Neutrophil (primary cell): Measurements from ENCODE around the gene IRF2BP2.

Source experiments
- H3K27ac ChIP-seq: fragments of 200-600 bp; sonication (generic); 2 replicates; pipeline ENCODE4 v1.5.1; 2016; ENCODE audit warnings: mild to moderate bottlenecking, moderate library complexity
- H3K27me3 ChIP-seq: fragments of 200-600 bp; sonication (generic); 2 replicates; pipeline ENCODE4 v1.6.0; 2016; ENCODE audit warnings: mild to moderate bottlenecking
- H3K36me3 ChIP-seq: fragments of 200-600 bp; sonication (generic); 2 replicates; pipeline ENCODE4 v1.5.1; 2017
- H3K4me1 ChIP-seq, 2 experiments: fragments of 200-600 bp in 1 of 2; sonication (generic) in 1 of 2; 1 replicate in 1 of 2; 2 replicates in 1 of 2; pipeline versions ENCODE4 v1.5.1 to v1.6.1; 2013 to 2016; ENCODE audit warnings: low read depth in 1 of 2, low read length in 1 of 2, mild to moderate bottlenecking in 1 of 2, moderate library complexity in 1 of 2; ENCODE audit not compliant: control insufficient read depth in 1 of 2, insufficient read depth in 1 of 2
- H3K4me3 ChIP-seq, 2 experiments: fragments of 200-600 bp in 1 of 2; sonication (generic) in 1 of 2; 1 replicate in 1 of 2; 2 replicates in 1 of 2; pipeline ENCODE4 v1.5.1; 2013 to 2016; ENCODE audit warnings: low read depth in 1 of 2, low read length in 1 of 2, mild to moderate bottlenecking in 1 of 2, moderate library complexity in 1 of 2
- H3K9me3 ChIP-seq: fragments of 200-600 bp; sonication (generic); 2 replicates; pipeline ENCODE4 v1.5.1; 2016
- TF ChIP-seq, protein P1 (sequence below): fragments of 200-600 bp; sonication (generic); IDR thresholded peaks from 2 replicates; pipeline ENCODE4 v1.5.1; 2016; ENCODE audit warnings: antibody characterized with exemption

IRF2BP2 gene

DNA sequence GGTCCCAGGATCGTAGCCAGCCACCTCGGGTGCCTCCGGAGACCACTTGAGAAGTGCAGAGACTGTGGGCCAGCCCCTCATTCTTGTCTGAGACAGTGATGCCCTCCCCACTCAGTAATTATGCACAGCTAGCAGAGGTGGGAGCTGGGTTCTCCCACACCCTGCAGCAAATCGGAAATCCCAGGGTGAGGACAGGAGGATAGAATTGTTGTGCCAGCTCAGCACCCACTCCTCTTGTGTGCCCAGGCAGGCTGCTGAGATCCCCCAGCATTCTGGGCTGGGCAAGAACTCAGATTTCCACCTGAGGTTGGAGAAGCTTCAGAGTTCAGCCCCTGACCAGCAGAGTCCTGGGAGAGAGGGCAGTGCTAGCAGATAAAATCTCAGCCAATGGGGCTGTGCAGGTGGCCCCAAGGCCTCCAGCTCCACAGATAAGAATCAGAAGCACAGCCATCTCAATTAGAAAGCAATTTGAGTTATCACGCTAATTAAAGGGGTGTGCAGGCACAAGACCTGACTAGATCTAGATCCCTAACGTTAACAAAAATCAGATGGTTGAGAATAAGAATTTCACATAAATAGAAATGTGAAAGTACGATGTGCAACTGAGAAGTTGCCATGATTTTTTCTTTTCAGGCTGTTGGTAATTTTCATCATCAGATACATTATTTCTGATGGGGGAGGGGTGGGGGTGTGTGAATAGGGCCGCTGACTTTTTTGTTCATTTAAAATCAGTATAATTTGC is 45.5 kb upstream of the IRF2BP2 start:
- Histone ChIP-seq H3K36me3 (no peaks in the 10 kb centered on the region), H3K4me3 (no peak overlapping the region), H3K9me3 (no peaks in the 10 kb centered on the region), H3K4me1 (peaks cover 21 to 23% of the 10 kb centered on the region in 2 experiments), H3K27me3 (no peaks in the 10 kb centered on the region), H3K27ac (no peak overlapping the region)
- TF ChIP-seq, protein P1, sequence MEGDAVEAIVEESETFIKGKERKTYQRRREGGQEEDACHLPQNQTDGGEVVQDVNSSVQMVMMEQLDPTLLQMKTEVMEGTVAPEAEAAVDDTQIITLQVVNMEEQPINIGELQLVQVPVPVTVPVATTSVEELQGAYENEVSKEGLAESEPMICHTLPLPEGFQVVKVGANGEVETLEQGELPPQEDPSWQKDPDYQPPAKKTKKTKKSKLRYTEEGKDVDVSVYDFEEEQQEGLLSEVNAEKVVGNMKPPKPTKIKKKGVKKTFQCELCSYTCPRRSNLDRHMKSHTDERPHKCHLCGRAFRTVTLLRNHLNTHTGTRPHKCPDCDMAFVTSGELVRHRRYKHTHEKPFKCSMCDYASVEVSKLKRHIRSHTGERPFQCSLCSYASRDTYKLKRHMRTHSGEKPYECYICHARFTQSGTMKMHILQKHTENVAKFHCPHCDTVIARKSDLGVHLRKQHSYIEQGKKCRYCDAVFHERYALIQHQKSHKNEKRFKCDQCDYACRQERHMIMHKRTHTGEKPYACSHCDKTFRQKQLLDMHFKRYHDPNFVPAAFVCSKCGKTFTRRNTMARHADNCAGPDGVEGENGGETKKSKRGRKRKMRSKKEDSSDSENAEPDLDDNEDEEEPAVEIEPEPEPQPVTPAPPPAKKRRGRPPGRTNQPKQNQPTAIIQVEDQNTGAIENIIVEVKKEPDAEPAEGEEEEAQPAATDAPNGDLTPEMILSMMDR = no peak

DNA sequence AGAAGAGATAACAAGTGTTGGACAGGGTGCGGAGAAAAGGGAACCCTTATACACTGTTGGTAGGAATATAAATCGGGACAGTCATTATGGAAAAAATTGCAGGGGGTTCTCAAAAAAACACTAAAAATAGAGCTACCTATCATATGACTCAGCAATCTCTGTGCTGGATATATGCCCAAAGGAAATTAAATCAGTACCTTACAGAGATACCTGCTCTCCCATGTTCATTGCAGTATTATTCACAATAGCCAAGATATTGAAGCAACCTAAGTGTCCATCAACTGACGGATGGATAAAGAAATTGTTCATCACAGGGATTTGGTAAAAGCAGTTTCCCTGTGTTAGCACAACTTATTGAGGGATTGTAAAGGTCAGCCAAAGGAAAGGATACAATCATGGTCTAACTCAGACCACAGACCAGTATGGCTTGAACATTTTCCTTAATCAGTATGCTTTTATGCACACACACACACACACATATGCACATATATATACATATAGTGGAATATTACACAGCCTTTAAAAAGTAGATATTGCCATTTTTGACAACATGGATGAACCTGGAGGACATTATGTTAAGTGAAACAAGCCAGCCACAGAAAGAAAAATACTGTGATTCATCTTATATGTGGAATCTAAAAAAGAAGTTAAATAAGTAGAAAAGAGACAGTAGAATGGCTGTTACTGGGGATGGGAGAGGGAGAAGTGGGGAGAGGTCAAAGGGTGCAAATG is 44.2 kb upstream of the IRF2BP2 start:
- peaks cover 21 to 23% of the 10 kb centered on the region in 2 experiments for H3K4me1 ChIP-seq
- no peaks in the 10 kb centered on the region for H3K9me3 ChIP-seq
- H3K27ac ChIP-seq = no peak overlapping the region
- no peaks in the 10 kb centered on the region for H3K27me3 ChIP-seq
- no peaks in the 10 kb centered on the region for H3K36me3 ChIP-seq
- no peak overlapping the region for H3K4me3 ChIP-seq
- TF ChIP-seq, protein P1 = no peak

DNA sequence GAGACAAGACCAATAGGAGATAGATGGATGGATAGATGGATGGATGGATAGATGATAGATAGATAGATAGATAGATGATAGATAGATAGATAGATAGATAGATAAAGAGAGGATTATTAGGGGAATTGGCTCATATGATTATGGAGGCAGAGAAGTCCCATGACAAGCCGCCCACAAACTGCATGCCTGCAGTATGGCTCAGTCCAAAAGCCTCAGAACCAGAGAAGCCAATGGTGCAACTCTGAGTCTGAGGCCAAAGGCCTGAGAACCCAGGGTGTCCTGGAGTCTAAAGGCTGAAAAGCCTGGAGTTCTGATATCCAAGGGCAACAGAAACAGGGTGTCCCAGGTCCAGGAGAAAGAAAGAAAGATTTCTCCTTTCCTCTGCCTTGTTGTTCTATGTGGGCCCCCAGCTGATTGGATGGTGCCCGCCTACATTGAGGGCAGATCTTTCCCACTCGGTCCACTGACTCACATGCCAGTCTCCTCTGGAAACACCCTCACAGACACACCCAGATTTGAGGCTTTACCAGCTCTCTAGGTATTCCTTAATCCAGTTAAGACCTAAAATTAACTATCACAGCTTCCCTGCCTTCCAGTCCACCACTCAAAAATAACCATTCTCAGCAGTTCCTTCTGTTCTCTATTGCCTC is 39.6 kb upstream of the IRF2BP2 start:
- H3K27me3 ChIP-seq = no peaks in the 10 kb centered on the region
- peaks cover 16 to 20% of the 10 kb centered on the region in 2 experiments for H3K4me1 ChIP-seq
- H3K9me3 ChIP-seq = no peaks in the 10 kb centered on the region
- no peaks in the 10 kb centered on the region for H3K36me3 ChIP-seq
- H3K4me3 ChIP-seq = no peak overlapping the region
- TF ChIP-seq, protein P1 = no peak
- no peak overlapping the region for H3K27ac ChIP-seq

DNA sequence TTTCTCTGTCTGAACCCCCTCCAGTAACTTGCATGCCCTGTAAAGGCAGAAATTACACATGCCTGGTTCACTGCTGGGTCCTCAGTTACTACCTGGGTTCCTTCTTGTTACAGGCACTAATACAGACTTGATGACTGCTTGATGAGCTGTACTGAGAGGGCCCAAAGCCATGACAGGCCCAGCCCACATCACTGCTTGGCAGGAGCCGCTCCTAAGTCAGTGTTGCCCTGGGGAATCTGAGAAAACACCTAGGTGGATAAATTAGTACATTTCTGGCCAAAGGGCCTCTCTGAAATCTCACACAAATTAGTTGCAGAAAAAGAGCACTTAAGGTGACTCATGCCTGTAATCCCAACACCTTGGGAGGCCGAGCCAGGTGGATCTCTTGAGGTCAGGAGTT is 37.8 kb upstream of the IRF2BP2 start:
- no peak overlapping the region for H3K27ac ChIP-seq
- no peaks in the 10 kb centered on the region for H3K36me3 ChIP-seq
- H3K9me3 ChIP-seq = no peaks in the 10 kb centered on the region
- H3K4me1 ChIP-seq = peaks cover 16 to 23% of the 10 kb centered on the region in 2 experiments
- no peak overlapping the region for H3K4me3 ChIP-seq
- TF ChIP-seq, protein P1 = no peak
- H3K27me3 ChIP-seq = no peaks in the 10 kb centered on the region

DNA sequence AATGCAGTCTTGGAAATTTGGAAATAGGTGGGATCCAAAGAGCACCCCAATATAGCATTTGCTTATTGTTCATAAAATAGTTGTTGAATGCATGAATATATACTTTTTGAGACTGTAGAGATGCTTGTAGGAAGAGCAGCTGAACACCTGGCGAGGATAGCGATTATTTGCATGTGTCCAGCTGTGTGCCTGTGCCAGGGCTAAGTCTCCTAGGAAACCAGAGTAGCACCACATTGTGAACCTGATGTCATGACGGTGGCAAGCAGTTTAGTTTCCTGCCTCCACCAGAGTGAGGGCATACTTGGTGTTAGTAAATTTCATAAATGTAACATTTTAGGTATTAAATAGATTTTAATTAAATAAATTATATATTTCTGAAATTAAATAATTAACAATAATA is 37.3 kb upstream of the IRF2BP2 start:
- TF ChIP-seq, protein P1 = no peak
- Histone ChIP-seq H3K27ac (no peak overlapping the region), H3K36me3 (no peaks in the 10 kb centered on the region), H3K27me3 (no peaks in the 10 kb centered on the region), H3K9me3 (no peaks in the 10 kb centered on the region), H3K4me3 (no peak overlapping the region), H3K4me1 (peaks cover 16 to 23% of the 10 kb centered on the region in 2 experiments)
